Activated CD4-positive, alpha-beta memory T cell treated with anti-CD3 and anti-CD28 coated beads for 36 hours (primary cell): Measurements from ENCODE around the gene TTC23L. TPM values are rescaled to one million over a fixed set of nuclear protein-coding genes. Genes with fewer than 3 reads are reported as not detected.

Source experiments
- CTCF ChIA-PET: fragments of 350-600 bp; sonication (Branson Sonifier 250); formaldehyde crosslinking; loops from one replicate; lab custom pipeline; 2021; ENCODE audit warnings: antibody characterized with exemption, inconsistent platforms; lab: Charles Lee
- POLR2A ChIA-PET: fragments of 350-600 bp; sonication (Branson Sonifier 250); formaldehyde crosslinking; loops from one replicate; lab custom pipeline; 2021; ENCODE audit warnings: antibody characterized with exemption; lab: Charles Lee
- DNase-seq: peaks from one replicate; pipeline ENCODE4 v3.0.0-alpha.2; 2020
- H3K27ac Mint-ChIP-seq: one replicate; pipeline ENCODE4 v1.8.0; 2021; ENCODE audit warnings: mixed read lengths
- H3K27me3 Mint-ChIP-seq: one replicate; pipeline ENCODE4 v1.8.0; 2021; ENCODE audit warnings: mixed read lengths
- H3K36me3 Mint-ChIP-seq: one replicate; pipeline ENCODE4 v1.8.0; 2021; ENCODE audit warnings: mixed read lengths
- H3K4me1 Mint-ChIP-seq: one replicate; pipeline ENCODE4 v1.8.0; 2021; ENCODE audit warnings: low read depth, mixed read lengths
- H3K4me3 Mint-ChIP-seq: one replicate; pipeline ENCODE4 v1.8.0; 2021; ENCODE audit warnings: mild to moderate bottlenecking, mixed read lengths
- H3K9me3 Mint-ChIP-seq: one replicate; pipeline ENCODE4 v1.8.0; 2021; ENCODE audit warnings: mixed read lengths
- intact Hi-C: fragments of 100-400 bp; cut with micrococcal nuclease; formaldehyde crosslinking; loops from one replicate; pipeline ENCODE4 v1.15.1; 2023
- total RNA-seq, 2 experiments: library from RNA; stranded (reverse); gene quantifications; one replicate each; pipeline ENCODE4 v1.2.3, GENCODE V29; 2021

The TTC23L gene
- total RNA-seq = under 1 TPM in 1 of 2 experiments, not detected in 1; 0.07 TPM

DNA sequence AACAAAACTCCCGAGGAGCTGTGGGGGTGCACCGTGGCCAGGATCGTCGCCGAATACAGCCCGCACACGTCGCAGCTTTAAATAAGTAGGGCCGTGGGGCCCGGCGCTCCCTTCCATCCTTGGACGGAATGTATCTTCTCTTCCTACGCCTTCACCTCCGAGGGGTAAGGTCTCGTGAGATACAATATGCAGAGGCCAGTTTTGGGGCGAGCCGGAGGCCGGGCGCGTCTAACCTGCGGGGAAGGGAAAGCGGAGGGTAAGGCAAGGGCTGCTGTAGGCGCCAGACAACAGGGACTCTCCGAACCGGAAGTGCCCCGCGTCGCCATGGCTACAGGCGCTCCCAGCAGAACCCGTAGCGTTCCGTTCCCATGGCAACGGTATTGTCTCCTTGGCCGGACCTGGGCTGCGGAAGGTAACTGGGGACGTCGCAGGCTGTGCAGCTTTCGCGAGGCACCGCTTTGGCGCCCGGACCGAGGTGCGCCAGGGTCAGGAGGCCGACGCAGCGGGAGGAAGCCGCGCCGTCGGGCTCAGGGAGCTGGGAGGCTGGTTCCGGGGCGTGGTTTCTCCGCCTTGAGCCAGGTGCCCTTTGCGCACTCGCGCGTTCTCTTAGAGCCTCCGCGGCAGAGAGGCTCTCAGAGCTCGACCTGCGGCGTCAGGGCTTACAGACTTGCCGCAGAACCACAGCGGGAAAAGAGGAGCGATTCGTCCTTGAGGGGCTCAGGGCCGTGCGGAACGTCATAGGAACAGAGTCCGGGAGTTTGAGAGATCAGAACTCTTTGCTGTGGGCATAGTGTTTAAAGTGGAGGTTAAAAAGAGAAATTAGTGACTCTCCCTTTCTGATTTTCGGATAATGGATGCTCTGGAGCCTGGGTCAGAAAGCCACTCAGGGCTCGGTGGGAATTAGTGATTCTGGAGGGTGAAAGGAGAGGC lies at the start of gene TTC23L:
Gene TTC23L, plus strand, starts transcription at position 380 of the 930 bp plus-strand sequence. CDS start 1,508 bp downstream, outside the sequence.
- Mint-ChIP-seq H3K4me3 (peak within 1 kb of the TSS; percentile 90), H3K27ac (peak within 1 kb of the TSS; percentile 68), H3K36me3 (no peaks in the 10 kb centered on the region), H3K27me3 (no peaks in the 10 kb centered on the region), H3K9me3 (no peaks in the 10 kb centered on the region), H3K4me1 (peaks cover 9% of the 10 kb centered on the region)
- POLR2A ChIA-PET = interaction anchor here (1.1 to 1.8 kb wide), 3 partner anchors 9 to 76 kb away, joined by 3 to 10 read pairs (median 4); partner anchors contain the start of genes BRIX1 and RAD1
- DNase-seq = peak; percentile 93
- CTCF ChIA-PET = interaction anchor here (1.3 kb wide), 2 partner anchors 59 to 364 kb away, joined by 4 to 5 read pairs; no protein-coding TSS in a partner anchor
- intact Hi-C loops = loop anchor here (1.0 to 10.0 kb wide), 5 partner anchors 76 to 1397 kb away; partner anchors contain the start of genes BRIX1, RAD1 and TARS1

GRCh38 chr5:34789639-34790038 lies 49.3 kb upstream of the TTC23L start:
- POLR2A ChIA-PET = no interaction called here
- intact Hi-C loops = no loop called here
- H3K4me3 Mint-ChIP-seq = no peak overlapping the region
- DNase-seq = no peak
- no peak overlapping the region for H3K27ac Mint-ChIP-seq
- H3K9me3 Mint-ChIP-seq = peaks cover 5% of the 10 kb centered on the region
- CTCF ChIA-PET = no interaction called here
- no peaks in the 10 kb centered on the region for H3K4me1 Mint-ChIP-seq
- no peaks in the 10 kb centered on the region for H3K36me3 Mint-ChIP-seq
- peaks cover 2% of the 10 kb centered on the region for H3K27me3 Mint-ChIP-seq

DNA sequence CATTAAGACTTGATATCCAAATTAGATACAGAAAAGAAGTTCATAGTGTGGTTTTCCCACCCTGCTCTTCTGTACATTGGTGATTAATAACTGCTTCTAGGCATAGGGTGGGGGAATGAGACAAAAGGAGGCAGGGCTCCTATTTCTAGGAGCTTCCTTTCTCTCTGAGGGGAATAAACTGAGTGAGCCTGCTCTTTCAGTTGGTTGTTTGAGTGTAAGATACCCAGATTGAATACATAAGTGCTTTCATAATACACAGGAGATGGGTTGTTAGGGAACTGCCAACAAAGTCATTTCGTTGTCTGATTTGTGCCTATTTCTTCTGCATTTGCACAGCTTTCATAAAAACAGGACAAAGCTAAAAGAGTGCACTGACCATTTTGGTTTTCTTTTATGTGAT lies 48.9 kb upstream of the TTC23L start:
- H3K4me3 Mint-ChIP-seq = no peak overlapping the region
- ChIA-PET POLR2A (no interaction called here), CTCF (no interaction called here)
- H3K27ac Mint-ChIP-seq = no peak overlapping the region
- H3K9me3 Mint-ChIP-seq = peaks cover 5% of the 10 kb centered on the region
- peaks cover 2% of the 10 kb centered on the region for H3K27me3 Mint-ChIP-seq
- H3K36me3 Mint-ChIP-seq = no peaks in the 10 kb centered on the region
- H3K4me1 Mint-ChIP-seq = no peaks in the 10 kb centered on the region
- intact Hi-C loops = no loop called here
- DNase-seq = no peak

- H3K27me3 Mint-ChIP-seq = peaks cover 2% of the 10 kb centered on the region
- POLR2A ChIA-PET = no interaction called here
Measured at GRCh38 chr5:34791761-34792244, 47.2 kb upstream of the TTC23L start.

DNA sequence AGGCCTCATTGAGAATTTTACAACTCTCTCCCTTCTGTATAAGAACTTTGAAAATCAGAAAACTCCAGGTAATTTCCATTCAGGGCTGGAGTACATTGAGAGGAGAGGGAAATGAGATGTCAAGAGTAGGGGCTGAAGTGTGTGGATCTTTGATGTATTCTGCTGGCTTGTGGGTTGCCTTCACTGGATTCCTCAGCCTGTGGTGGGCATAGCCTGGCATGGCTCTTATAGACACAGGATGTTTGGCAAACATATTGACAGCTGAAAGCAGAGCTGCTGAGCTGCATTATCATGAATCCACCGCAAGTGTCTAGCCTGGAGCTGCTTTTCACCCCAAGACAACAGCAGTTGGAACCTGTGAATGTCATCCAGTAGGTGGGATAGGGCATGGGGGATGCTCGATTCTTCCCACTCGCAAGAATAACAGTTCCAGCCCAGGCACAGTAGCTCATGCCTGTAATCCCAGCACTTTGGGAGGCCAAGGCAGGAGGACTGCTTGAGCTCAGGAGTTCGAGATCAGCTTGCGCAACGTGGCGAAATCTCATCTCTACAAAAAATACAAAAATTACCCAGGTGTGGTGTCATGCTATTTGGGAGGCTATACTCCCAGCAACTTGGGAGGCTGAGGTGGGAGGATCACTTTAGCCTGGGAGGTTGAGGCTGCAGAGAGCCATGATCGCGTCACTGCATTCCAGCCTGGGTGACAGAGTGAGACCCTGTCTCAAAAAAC lies 36.0 kb upstream of the TTC23L start:
- ChIA-PET CTCF (no interaction called here), POLR2A (no interaction called here)
- Mint-ChIP-seq H3K27me3 (no peaks in the 10 kb centered on the region), H3K4me1 (no peaks in the 10 kb centered on the region), H3K9me3 (no peaks in the 10 kb centered on the region), H3K36me3 (no peaks in the 10 kb centered on the region), H3K27ac (no peak overlapping the region), H3K4me3 (no peak overlapping the region)
- intact Hi-C loops = no loop called here
- DNase-seq = no peak

More at GRCh38 chr5:34791761-34792244, 47.2 kb upstream of the TTC23L start:
- Mint-ChIP-seq H3K4me3 (no peak overlapping the region), H3K4me1 (no peaks in the 10 kb centered on the region), H3K9me3 (peaks cover 5% of the 10 kb centered on the region), H3K27ac (no peak overlapping the region), H3K36me3 (no peaks in the 10 kb centered on the region)
- no peak for DNase-seq
- intact Hi-C loops = no loop called here
- CTCF ChIA-PET = no interaction called here

GRCh38 chr5:34803974-34804732 lies 34.8 kb upstream of the TTC23L start:
- H3K27me3 Mint-ChIP-seq = no peaks in the 10 kb centered on the region
- intact Hi-C loops = no loop called here
- ChIA-PET CTCF (no interaction called here), POLR2A (no interaction called here)
- no peaks in the 10 kb centered on the region for H3K4me1 Mint-ChIP-seq
- H3K9me3 Mint-ChIP-seq = no peaks in the 10 kb centered on the region
- no peaks in the 10 kb centered on the region for H3K36me3 Mint-ChIP-seq
- DNase-seq = no peak
- no peak overlapping the region for H3K4me3 Mint-ChIP-seq
- H3K27ac Mint-ChIP-seq = no peak overlapping the region

DNA sequence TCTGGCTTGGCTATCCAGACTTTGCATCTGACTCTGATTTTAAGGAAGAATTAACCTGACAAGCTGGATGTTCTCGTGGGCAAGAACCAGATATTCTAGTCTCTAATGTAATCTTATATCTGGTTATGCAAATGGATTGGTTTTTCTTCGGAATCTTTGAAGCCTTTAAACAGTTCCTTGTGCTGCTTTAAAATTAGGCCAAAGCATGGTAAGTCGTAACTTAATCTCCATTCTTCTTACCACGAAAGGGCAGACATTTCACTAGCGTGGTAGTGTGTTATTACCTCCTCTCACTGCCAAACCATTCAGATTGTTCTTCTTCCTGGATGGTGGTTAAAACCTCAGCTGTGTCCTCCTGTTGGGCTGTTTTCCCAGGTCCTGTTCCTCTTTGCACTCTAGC lies 34.1 kb upstream of the TTC23L start:
- intact Hi-C loops = no loop called here
- DNase-seq = no peak
- ChIA-PET CTCF (no interaction called here), POLR2A (no interaction called here)
- no peak overlapping the region for H3K27ac Mint-ChIP-seq
- no peak overlapping the region for H3K4me3 Mint-ChIP-seq
- H3K9me3 Mint-ChIP-seq = no peaks in the 10 kb centered on the region
- no peaks in the 10 kb centered on the region for H3K36me3 Mint-ChIP-seq
- H3K27me3 Mint-ChIP-seq = no peaks in the 10 kb centered on the region
- no peaks in the 10 kb centered on the region for H3K4me1 Mint-ChIP-seq

DNA sequence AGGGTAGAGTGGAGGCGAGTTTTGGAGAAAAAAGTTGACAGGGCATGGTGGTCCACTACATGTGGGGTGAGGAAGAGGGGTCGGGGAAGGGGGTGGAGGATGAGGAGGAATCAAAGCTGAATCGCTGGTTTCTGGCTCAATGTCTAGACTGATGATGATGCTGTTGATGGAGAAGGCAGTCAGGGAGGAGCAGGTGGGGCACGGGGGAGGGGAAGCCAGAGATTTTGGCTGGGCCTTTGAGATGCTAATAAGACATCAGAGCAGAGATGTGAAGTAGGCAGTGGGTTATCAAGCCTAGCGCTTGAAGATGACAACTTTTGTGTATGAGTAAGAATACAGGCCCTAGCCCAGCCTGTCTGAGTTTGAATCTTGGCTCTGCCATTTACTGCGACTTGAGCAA lies 32.4 kb upstream of the TTC23L start:
- Mint-ChIP-seq H3K36me3 (no peaks in the 10 kb centered on the region), H3K4me3 (no peak overlapping the region), H3K9me3 (no peaks in the 10 kb centered on the region), H3K4me1 (no peaks in the 10 kb centered on the region), H3K27me3 (no peaks in the 10 kb centered on the region), H3K27ac (no peak overlapping the region)
- POLR2A ChIA-PET = no interaction called here
- intact Hi-C loops = no loop called here
- DNase-seq = no peak
- CTCF ChIA-PET = no interaction called here

DNA sequence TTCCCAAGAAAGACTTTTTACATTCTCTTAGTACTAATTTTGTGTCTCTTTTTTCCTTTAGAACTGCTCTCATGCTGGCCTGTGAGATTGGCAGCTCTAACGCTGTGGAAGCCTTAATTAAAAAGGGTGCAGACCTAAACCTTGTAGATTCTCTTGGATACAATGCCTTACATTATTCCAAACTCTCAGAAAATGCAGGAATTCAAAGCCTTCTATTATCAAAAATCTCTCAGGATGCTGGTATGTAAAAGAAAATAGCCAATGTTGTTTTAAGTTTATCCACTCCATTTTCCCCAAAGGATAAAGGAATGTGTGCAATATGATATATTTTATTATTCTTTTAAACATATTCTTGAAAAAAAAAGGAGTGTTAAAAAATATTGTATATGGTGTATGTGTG lies 27.3 kb upstream of the TTC23L start:
- DNase-seq = no peak
- Mint-ChIP-seq H3K36me3 (no peaks in the 10 kb centered on the region), H3K27me3 (peaks cover 2% of the 10 kb centered on the region), H3K4me1 (no peaks in the 10 kb centered on the region), H3K9me3 (no peaks in the 10 kb centered on the region), H3K4me3 (no peak overlapping the region), H3K27ac (no peak overlapping the region)
- ChIA-PET POLR2A (no interaction called here), CTCF (no interaction called here)
- intact Hi-C loops = no loop called here

GRCh38 chr5:34813509-34813908 lies 25.5 kb upstream of the TTC23L start:
- CTCF ChIA-PET = no interaction called here

DNA sequence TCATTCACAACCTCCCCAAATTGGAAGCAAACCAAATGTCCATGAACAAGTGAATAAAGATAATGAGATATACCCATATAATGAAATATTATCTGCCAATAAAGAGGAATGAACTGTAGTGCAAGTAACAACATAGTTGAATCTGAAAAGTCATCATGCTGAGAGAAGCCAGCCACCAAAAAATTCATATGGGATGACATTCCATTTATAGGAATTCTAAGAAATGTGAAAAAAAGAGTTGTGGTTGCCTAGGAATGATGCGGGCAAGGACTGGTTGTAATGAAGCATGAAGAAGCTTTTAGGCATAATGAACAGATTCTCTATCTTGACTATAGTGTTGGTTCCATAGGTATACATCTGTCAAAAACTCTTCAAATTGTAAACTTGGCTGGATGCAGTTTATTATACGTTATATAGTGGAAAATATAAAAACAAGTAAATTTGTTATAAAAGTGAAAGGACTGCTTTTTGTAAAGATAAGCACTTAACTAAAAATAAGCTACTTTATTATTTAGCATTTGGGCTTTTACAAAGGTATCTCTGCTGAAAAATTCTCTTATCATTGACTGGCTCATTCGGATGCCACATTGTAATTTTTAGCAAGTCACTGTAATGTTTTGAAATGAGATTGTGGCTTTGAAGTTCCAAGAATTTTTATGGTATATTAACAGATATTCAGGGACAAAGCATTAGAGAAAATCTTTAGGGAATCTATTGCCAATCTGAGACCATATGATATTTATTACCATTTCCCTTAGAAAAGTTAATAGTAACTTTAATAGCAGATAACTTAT lies 21.2 kb upstream of the TTC23L start:
- intact Hi-C loops = no loop called here
- Mint-ChIP-seq H3K36me3 (no peaks in the 10 kb centered on the region), H3K9me3 (no peaks in the 10 kb centered on the region), H3K27me3 (peaks cover 2% of the 10 kb centered on the region), H3K4me3 (no peak overlapping the region), H3K27ac (no peak overlapping the region), H3K4me1 (no peaks in the 10 kb centered on the region)
- ChIA-PET POLR2A (no interaction called here), CTCF (no interaction called here)
- DNase-seq = no peak

More at GRCh38 chr5:34813509-34813908, 25.5 kb upstream of the TTC23L start:
- H3K27ac Mint-ChIP-seq = no peak overlapping the region
- peaks cover 2% of the 10 kb centered on the region for H3K27me3 Mint-ChIP-seq
- POLR2A ChIA-PET = no interaction called here
- H3K4me3 Mint-ChIP-seq = no peak overlapping the region
- H3K4me1 Mint-ChIP-seq = no peaks in the 10 kb centered on the region
- H3K36me3 Mint-ChIP-seq = no peaks in the 10 kb centered on the region
- H3K9me3 Mint-ChIP-seq = no peaks in the 10 kb centered on the region
- intact Hi-C loops = no loop called here
- DNase-seq = no peak
